OCI-LY3 (cell line): ENCODE results near the gene OR51D1.

Experiments
- H2AFZ ChIP-seq: fragments of 200-600, 300-600 bp; shearing (Covaris generic); 2 replicates; pipeline ENCODE4 v1.6.0; 2014; ENCODE audit warnings: antibody characterized with exemption, low read depth, low read length
- H3K27ac ChIP-seq: fragments of 200-600, 300-600 bp; sonication (generic); 2 replicates; pipeline ENCODE4 v1.5.1; 2014; ENCODE audit warnings: mild to moderate bottlenecking, low read length, moderate library complexity, mixed read lengths
- H3K27me3 ChIP-seq: fragments of 200-600, 300-600 bp; sonication (generic); 2 replicates; pipeline ENCODE4 v1.6.1; 2014; ENCODE audit warnings: low read depth, low read length, mixed read lengths
- H3K36me3 ChIP-seq: fragments of 200-600, 300-600 bp; sonication (generic); replicated peaks from 2 replicates; pipeline ENCODE3; 2014; ENCODE audit warnings: low read depth, low read length, mixed read lengths
- H3K4me1 ChIP-seq: fragments of 300-600, 200-600 bp; sonication (generic); 2 replicates; pipeline ENCODE4 v1.6.1; 2014; ENCODE audit warnings: low read length, mixed read lengths
- H3K4me2 ChIP-seq: fragments of 200-600, 300-600 bp; sonication (generic); 2 replicates; pipeline ENCODE4 v1.6.1; 2014; ENCODE audit warnings: low read length, mixed read lengths
- H3K4me3 ChIP-seq: fragments of 300-600, 200-600 bp; sonication (generic); 2 replicates; pipeline ENCODE4 v1.5.1; 2014; ENCODE audit warnings: antibody characterized with exemption, mild to moderate bottlenecking, low read length, moderate library complexity
- H3K79me2 ChIP-seq: fragments of 300-600, 200-600 bp; shearing (Covaris generic); 2 replicates; pipeline ENCODE4 v1.6.1; 2014; ENCODE audit warnings: mild to moderate bottlenecking, low read length, mixed read lengths
- H3K9ac ChIP-seq: fragments of 300-600, 200-600 bp; shearing (Covaris generic); 2 replicates; pipeline ENCODE4 v1.6.0; 2014; ENCODE audit warnings: mild to moderate bottlenecking, low read length, moderate library complexity
- H3K9me3 ChIP-seq: fragments of 200-600, 300-600 bp; shearing (Covaris generic); 2 replicates; pipeline ENCODE4 v1.6.1; 2014; ENCODE audit warnings: low read length, mixed read lengths; ENCODE audit not compliant: insufficient read depth
- H4K20me1 ChIP-seq: fragments of 200-600, 300-600 bp; sonication (generic); 2 replicates; pipeline ENCODE4 v1.6.1; 2016; ENCODE audit warnings: low read length, mixed read lengths; ENCODE audit not compliant: insufficient read depth
- CTCF ChIP-seq: fragments of 200-600, 300-600 bp; sonication (generic); IDR thresholded peaks from 2 replicates; pipeline ENCODE4 v1.5.1; 2014; ENCODE audit warnings: antibody characterized with exemption, low read length, low read depth
- EZH2phosphoT487 ChIP-seq: fragments of 200-600 bp; shearing (Covaris generic); IDR thresholded peaks from 2 replicates; pipeline ENCODE4 v1.6.1; 2018; ENCODE audit warnings: antibody characterized with exemption, mixed run types, low read depth

Gene OR51D1

GRCh38 chr11:4606231-4607015 is 30.9 kb upstream of the OR51D1 start:
- H2AFZ ChIP-seq: no peak overlapping the region
- no peaks in the 10 kb centered on the region for H3K27me3 ChIP-seq
- H3K4me3 ChIP-seq: no peak overlapping the region
- H3K4me2 ChIP-seq: peak overlapping the region; percentile 88; the same call in 1 of the 2 replicates
- H3K9me3 ChIP-seq: no peaks in the 10 kb centered on the region
- peaks cover 4% of the 10 kb centered on the region; the same call in 1 of the 2 replicates for H3K79me2 ChIP-seq
- H4K20me1 ChIP-seq: no peaks in the 10 kb centered on the region
- H3K36me3 ChIP-seq: peaks cover 9% of the 10 kb centered on the region
- no peak overlapping the region for H3K9ac ChIP-seq
- peaks cover 21% of the 10 kb centered on the region for H3K4me1 ChIP-seq
- no peak for TF ChIP-seq CTCF
- TF ChIP-seq EZH2phosphoT487: no peak
- no peak overlapping the region for H3K27ac ChIP-seq

- H3K27ac ChIP-seq: no peak overlapping the region
- H3K4me3 ChIP-seq: peak overlapping the region; percentile 92
- H3K36me3 ChIP-seq: peaks cover 7% of the 10 kb centered on the region
- peak overlapping the region; percentile 88 for H3K4me2 ChIP-seq
- no peaks in the 10 kb centered on the region for H4K20me1 ChIP-seq
- H3K4me1 ChIP-seq: peaks cover 21% of the 10 kb centered on the region
- 0 out of 2 replicates have a peak overlapping the region, but pooled peaks have one; percentile 99 for H2AFZ ChIP-seq
- no peaks in the 10 kb centered on the region for H3K9me3 ChIP-seq
- TF ChIP-seq EZH2phosphoT487 (no peak), CTCF (no peak)
- peak overlapping the region; percentile 84 for H3K9ac ChIP-seq
- H3K79me2 ChIP-seq: peaks cover 4% of the 10 kb centered on the region; the same call in 1 of the 2 replicates
- no peaks in the 10 kb centered on the region for H3K27me3 ChIP-seq
Measured at GRCh38 chr11:4607096-4607495, 30.2 kb upstream of the OR51D1 start.

- Histone ChIP-seq H3K9ac (peak within 1 kb of the TSS; percentile 84), H3K4me2 (peak within 1 kb of the TSS; percentile 98)
Measured at GRCh38 chr11:4607781-4608666, 29.3 kb upstream of the OR51D1 start, which contains the start of gene TRIM68. TRIM68 (minus strand) TSS chr11:4608231; CDS start chr11:4605504, 2,727 bp downstream.

More at GRCh38 chr11:4607781-4608666, 29.3 kb upstream of the OR51D1 start, which contains the start of gene TRIM68:
- Histone ChIP-seq H3K9me3 (no peaks in the 10 kb centered on the region), H3K27me3 (no peaks in the 10 kb centered on the region), H2AFZ (peak within 1 kb of the TSS; percentile 99), H3K27ac (peak within 1 kb of the TSS; percentile 52), H3K4me3 (peak within 1 kb of the TSS; percentile 92), H4K20me1 (no peaks in the 10 kb centered on the region), H3K4me1 (peaks cover 21% of the 10 kb centered on the region), H3K36me3 (peaks cover 4% of the 10 kb centered on the region), H3K79me2 (peaks cover 4% of the 10 kb centered on the region; the same call in 1 of the 2 replicates)
- no peak for TF ChIP-seq CTCF
- TF ChIP-seq EZH2phosphoT487: no peak
